ENCODE results near the gene ZNF790.
"Not testable (repeated sequence)": the region's sequence is repeated elsewhere in the genome, so short reads cannot be mapped to it uniquely, and the experiment has no call there.

The ZNF790 gene

GRCh38 chr19:36837906-36838783, at the start of gene ZNF790:
Gene ZNF790, minus strand, starts transcription at chr19:36838387. Its CDS starts 12,768 bp downstream, at chr19:36825619.
- DNase-seq: peak; percentile 85

DNA sequence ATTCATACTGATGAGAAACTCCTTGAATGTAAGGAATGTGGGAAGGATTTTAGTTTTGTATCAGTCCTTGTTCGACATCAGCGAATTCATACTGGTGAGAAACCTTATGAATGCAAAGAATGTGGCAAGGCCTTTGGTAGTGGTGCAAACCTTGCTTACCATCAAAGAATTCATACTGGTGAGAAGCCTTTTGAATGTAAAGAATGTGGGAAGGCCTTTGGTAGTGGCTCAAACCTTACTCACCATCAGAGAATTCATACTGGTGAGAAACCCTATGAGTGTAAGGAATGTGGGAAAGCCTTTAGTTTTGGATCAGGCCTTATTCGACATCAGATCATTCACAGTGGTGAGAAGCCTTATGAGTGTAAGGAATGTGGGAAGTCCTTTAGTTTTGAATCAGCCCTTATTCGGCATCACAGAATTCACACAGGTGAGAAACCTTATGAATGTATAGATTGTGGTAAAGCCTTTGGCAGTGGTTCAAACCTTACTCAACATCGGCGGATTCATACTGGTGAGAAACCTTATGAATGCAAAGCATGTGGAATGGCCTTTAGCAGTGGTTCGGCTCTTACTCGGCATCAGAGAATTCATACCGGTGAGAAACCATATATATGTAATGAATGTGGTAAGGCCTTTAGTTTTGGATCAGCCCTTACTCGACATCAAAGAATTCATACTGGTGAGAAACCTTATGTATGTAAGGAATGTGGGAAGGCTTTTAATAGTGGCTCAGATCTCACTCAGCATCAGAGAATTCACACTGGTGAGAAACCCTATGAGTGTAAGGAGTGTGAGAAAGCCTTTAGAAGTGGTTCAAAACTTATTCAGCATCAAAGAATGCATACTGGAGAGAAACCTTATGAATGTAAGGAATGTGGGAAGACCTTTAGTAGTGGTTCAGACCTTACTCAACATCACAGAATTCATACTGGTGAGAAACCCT, 39.1 kb upstream of the ZNF790 start:
- no peak for DNase-seq

GRCh38 chr19:36851898-36852297, 13.7 kb upstream of the ZNF790 start:
- DNase-seq: no peak

DNA sequence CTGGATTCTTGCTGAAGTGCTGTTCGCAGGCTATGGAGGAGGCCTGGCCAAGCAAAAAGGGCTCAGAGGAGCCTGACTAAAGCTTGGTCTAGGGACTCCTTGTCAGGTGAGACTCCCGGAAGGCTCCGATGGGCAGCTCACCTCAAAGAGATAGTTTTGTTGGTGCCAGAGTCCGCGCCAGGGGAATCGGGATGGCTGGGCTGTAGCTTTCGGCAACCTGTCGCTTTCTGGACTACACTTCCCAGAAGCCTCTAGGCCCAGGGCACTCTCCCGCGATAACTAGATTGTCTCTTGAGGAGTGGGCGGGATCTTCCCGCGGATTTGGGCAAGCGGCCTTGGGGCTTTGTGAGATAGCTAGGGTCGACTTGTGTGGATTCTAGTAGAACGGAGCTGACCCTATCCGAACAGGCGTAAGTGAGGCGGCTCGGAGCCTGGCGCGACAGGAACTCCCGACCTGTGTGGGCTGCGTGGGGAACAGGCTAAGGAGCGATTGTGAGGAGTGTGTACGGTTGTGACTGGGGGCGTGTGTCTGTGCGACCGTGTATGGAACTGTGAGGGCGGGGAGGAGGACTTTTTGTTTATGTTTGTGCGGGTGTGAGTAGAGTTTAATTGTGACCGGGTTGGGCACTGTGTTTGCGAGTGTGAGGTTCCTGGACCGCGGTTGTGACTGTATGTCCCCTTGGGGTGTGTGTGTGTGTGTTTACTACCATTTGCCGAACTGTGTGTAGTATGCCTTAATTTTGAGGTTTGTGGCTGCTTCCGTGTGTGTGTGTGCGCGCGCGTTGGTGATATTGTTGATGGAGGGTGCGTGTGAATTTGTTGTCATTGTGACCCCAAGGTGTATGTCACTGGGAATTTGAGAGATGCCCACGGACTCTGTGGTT, 12.6 kb upstream of the ZNF790 start, which contains the start of gene ZNF345:
TSS of gene ZNF345 (plus strand) at position 318 of the 884 bp plus-strand sequence. CDS start 25,955 bp downstream, outside the sequence.
- peak; percentile 95 for DNase-seq

DNA sequence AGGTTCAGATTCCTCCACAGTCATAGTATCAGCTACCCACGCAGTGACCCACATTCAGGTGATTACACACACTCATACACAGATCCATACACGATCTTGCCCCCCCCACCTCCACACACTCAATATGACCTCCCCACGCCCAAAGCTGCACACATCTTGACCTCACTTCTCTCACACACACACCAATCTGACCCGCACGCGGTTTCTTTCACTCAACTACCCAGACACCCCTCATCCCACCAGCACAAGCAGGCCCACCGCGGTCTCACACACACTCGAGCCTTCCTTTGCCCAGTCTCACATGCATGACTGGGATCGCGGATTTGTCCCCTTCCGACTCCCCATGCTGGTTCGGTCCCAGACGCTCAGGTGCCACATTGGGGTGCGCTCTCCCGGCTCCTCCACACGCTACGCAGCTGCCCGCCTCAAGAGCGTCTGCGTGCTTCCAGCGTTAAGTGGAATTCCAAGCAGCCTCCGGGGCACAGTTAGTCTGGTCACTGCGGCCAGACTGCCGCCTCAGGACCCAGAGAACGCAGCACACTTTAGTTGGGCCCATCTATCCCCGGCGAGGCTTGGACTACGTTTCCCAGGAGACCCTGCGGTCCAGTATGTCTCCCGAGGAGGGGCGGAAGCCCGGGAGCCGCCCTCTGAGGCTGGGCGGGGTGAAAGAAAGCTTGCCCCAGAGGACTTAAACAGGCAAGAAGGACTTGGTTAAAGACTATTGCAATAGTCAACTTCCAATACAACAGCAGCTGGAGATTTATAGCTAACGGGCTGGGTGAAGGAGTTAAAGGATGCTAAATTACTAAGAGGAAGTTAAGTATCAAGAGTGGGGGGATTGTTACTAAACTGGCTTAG, 11.7 kb upstream of the ZNF790 start:
- DNase-seq: peak; percentile 74

DNA sequence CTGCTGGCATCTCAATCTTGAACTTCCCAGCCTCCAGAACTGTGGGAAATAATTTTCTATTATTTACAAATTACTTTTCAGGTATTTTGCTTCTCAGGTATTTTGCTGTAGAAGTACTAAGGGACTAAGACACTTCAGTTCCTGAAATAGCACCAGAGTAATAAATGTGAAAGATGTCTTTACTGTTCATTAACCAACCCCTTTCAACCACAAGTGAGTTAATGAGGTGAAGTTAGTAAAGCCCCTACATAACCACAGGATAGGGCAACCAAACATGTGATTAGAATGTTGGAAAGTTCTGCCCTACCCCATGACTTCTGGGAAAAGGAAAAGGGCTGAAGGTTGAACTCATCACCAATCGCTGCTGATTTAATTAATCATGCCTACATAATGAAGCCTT, 9.8 kb upstream of the ZNF790 start:
- DNase-seq: no peak

DNA sequence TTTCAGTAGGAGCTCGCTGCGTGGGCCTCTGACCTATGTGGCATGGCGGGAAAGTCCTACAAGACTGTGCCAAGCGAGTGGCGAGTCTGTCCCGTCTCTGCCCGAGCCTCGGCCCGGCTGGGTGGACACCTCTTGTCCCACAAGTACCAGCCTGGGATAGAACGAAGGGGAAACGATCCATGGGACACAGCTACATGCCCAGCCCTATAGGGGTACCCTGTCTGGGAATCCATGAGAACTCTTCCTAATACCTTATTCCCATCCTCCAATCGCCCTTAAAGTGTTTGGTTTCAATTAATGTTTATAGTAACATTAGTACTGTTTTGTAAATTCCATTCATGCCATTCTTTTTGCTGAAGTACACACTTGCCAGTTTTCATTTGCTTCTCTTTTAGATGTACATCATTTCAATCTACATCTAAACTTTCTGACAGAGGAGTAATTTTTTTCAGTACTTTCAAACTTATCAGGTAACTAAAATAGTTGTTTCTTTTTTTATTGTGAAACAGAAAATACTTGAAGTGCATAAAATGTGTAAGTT, 667 bp upstream of the ZNF790 start:
- DNase-seq: no peak

- no peak for DNase-seq
Observed at GRCh38 chr19:36837176-36837905, 846 bp downstream of the ZNF790 start.

DNA sequence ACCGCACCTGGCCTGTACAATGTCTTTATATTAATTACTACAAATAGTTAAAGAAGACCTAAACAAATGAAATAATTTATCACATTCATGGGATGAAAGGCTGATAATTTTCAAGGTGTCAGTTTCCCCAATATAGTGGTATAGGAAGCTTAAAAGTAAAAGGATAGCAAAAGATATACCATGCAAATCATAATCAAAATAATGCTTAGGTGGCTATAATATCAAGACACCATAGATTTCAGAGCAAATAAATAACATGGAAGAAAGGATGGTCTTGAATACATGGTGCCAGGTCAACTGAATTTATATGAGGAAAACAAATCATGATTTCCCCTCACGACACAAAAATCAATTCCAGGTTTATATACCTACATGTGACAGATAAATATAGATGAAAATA, 4.8 kb downstream of the ZNF790 start:
- no peak for DNase-seq

DNA sequence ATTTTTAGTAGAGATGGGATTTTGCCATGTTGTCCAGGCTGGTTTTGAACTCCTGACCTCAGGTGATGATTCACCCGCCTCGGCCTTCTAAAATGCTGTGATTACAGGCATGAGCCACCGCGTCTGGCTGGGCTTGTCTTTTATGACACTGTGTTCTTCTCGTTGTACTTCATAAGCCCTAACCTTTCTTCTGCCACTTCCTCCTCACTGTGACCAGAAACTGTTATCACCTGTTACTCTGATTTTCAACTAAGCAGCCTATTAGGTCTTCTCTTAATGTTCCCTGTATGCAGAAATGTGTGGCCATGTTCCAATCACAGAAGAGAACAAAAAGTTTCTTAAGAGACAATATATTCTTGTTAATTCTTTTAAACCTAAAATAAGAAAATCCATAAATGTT, 16.4 kb downstream of the ZNF790 start:
- no peak for DNase-seq

GRCh38 chr19:36819130-36819630, 19.0 kb downstream of the ZNF790 start:
- DNase-seq: no peak

- DNase-seq: no peak
Observed at GRCh38 chr19:36807029-36807428, 31.2 kb downstream of the ZNF790 start.

GRCh38 chr19:36805364-36805763, 32.8 kb downstream of the ZNF790 start:
- no peak for DNase-seq

GRCh38 chr19:36797786-36798108, 40.4 kb downstream of the ZNF790 start:
- no peak for DNase-seq

DNA sequence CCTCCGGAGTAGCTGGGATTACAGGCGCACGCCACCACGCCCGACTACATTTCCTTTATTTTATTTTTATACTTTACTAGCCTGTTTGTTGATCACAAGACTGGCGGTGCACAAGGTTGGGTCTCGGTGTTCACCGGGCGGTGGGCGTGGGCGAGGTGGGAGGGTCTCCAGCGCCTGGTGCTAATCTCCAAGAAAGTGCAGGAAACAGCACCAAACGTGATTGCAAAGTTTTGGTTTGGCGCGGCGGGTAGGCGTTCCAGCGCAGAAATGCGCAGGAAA, 41.5 kb downstream of the ZNF790 start:
- DNase-seq: no peak

- not testable (repeated sequence) for DNase-seq
Observed at GRCh38 chr19:36791420-36792141, 46.6 kb downstream of the ZNF790 start.

GRCh38 chr19:36775768-36776167, 62.4 kb downstream of the ZNF790 start:
- DNase-seq: no peak

- no peak for DNase-seq
Observed at GRCh38 chr19:36773223-36773579, 65.0 kb downstream of the ZNF790 start.

GRCh38 chr19:36772311-36773222, 65.6 kb downstream of the ZNF790 start, which contains the start of gene ZNF850:
Gene ZNF850, minus strand, starts transcription at chr19:36772807. Its CDS starts 10,201 bp downstream, at chr19:36762606.
- DNase-seq: peak; percentile 89

Measured in NCI-H1105 (cell line).